Peyer's patch (tissue), 4 donors: ENCODE data around the gene DENND2A. TPM values are rescaled to one million over a fixed set of nuclear protein-coding genes. Genes with fewer than 3 reads are reported as not detected.
"Not testable (repeated sequence)": the region's sequence is repeated elsewhere in the genome, so short reads cannot be mapped to it uniquely, and the experiment has no call there.

ENCODE experiments used
- DNase-seq, 3 donors: peaks; one replicate each; pipeline ENCODE4 v3.0.0-alpha.2; 2017 to 2019
- H3K27ac ChIP-seq, 4 donors: fragments of 200-600 bp; sonication (generic); one replicate each; pipeline ENCODE4 v1.5.1; 2016 to 2019
- H3K27me3 ChIP-seq, 2 donors: fragments of 200-600 bp; sonication (generic); one replicate each; pipeline ENCODE4 v1.5.1; 2019
- H3K36me3 ChIP-seq, 3 donors: fragments of 200-600 bp; sonication (generic); one replicate each; pipeline ENCODE4 v1.5.1; 2016 to 2019
- H3K4me1 ChIP-seq, 4 donors: fragments of 200-600 bp; sonication (generic); one replicate each; pipeline ENCODE4 v1.5.1; 2016 to 2019
- H3K4me3 ChIP-seq, 4 donors: fragments of 200-600 bp; sonication (generic); 1 replicate in 3 of 4; 2 replicates in 1 of 4; pipeline ENCODE4 v1.5.1; 2016 to 2019; ENCODE audit warnings: mild to moderate bottlenecking in 1 of 4
- H3K9me3 ChIP-seq, 4 donors: fragments of 200-600 bp; sonication (generic); one replicate each; pipeline ENCODE4 v1.5.1; 2016 to 2019; ENCODE audit warnings: mild to moderate bottlenecking in 1 of 4
- POLR2A ChIP-seq, 2 donors: fragments of 450-650 bp; IDR thresholded peaks; one replicate each; pipeline ENCODE4 v1.5.1; 2017; ENCODE audit warnings: antibody characterized with exemption in 2 of 2, mild to moderate bottlenecking in 2 of 2, moderate library complexity in 2 of 2
- total RNA-seq, 4 donors: library from RNA; depleted of rRNA; stranded (reverse); fragments of >200 nt; gene quantifications; one replicate each; pipeline ENCODE4 v1.1.0, GENCODE V29; 2016
- TF ChIP-seq, protein P1 (sequence below), 6 experiments: fragments of 450-650 bp in 4 of 6; fragments of 200-600 bp in 2 of 6; sonication (generic) in 1 of 6; IDR thresholded peaks; one replicate each; pipeline ENCODE4 v1.5.1; 2017 to 2019; ENCODE audit warnings: antibody characterized with exemption in 6 of 6, mild to moderate bottlenecking in 3 of 6, moderate library complexity in 1 of 6

Gene DENND2A
- total RNA-seq, 4 donors from 2014 or later: 1.6 to 44.6 (median 8.3) TPM

DNA sequence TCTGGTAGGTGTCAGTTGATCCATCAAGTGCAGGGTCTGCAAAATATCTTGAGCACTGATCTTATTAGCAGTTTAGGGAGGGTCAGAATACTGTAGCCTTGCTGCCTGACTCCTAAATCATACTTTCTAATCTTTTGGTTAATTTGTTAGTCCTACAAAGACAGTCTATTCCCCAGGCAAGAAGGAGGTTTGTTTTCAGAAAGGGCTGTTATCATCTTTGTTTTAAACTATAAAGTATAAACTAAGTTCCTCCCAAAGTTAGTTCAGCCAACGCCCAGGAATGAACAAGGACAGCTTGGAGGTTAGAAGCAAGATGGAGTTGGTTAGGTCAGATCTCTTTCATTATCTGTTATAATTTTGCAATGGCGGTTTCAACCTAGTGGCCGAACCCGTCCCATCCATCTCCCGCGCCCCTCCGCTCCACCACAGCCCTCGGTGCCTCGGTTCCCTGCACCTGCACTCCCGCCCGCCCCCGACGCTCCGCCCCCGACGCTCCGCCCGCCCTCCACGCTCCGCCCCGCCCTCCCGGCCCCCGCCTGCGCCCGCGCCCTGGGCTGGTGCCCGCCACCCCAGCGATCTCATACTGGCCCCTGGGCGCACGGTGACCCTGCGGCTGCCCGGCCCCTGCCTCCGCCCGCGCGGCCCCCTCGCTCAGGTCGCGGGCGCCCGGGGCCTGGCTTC, 31.9 kb upstream of the DENND2A start, which contains the start of gene ADCK2:
Gene ADCK2 (plus strand): TSS at position 564 of the 681 bp plus-strand sequence. CDS start 386 bp downstream, outside the sequence.
- TF ChIP-seq, protein P1, sequence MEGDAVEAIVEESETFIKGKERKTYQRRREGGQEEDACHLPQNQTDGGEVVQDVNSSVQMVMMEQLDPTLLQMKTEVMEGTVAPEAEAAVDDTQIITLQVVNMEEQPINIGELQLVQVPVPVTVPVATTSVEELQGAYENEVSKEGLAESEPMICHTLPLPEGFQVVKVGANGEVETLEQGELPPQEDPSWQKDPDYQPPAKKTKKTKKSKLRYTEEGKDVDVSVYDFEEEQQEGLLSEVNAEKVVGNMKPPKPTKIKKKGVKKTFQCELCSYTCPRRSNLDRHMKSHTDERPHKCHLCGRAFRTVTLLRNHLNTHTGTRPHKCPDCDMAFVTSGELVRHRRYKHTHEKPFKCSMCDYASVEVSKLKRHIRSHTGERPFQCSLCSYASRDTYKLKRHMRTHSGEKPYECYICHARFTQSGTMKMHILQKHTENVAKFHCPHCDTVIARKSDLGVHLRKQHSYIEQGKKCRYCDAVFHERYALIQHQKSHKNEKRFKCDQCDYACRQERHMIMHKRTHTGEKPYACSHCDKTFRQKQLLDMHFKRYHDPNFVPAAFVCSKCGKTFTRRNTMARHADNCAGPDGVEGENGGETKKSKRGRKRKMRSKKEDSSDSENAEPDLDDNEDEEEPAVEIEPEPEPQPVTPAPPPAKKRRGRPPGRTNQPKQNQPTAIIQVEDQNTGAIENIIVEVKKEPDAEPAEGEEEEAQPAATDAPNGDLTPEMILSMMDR (IDR thresholded peaks at IDR 0.05): no peak
- peak in 1 of 2 donors; percentile 42 for TF ChIP-seq POLR2A (IDR thresholded peaks at IDR 0.05)
- Histone ChIP-seq H3K9me3 (no peaks in the 10 kb centered on the region), H3K4me3 (peak within 1 kb of the TSS; percentile 68 to 97 (median 82)), H3K27me3 (no peaks in the 10 kb centered on the region), H3K4me1 (peaks cover 0 to 25% (median 8%) of the 10 kb centered on the region in 4 donors), H3K36me3 (no peaks in the 10 kb centered on the region), H3K27ac (peak within 1 kb of the TSS; percentile 84 to 91 (median 89))
- DNase-seq: peak in 2 of 3 donors; percentile 74 to 82

DNA sequence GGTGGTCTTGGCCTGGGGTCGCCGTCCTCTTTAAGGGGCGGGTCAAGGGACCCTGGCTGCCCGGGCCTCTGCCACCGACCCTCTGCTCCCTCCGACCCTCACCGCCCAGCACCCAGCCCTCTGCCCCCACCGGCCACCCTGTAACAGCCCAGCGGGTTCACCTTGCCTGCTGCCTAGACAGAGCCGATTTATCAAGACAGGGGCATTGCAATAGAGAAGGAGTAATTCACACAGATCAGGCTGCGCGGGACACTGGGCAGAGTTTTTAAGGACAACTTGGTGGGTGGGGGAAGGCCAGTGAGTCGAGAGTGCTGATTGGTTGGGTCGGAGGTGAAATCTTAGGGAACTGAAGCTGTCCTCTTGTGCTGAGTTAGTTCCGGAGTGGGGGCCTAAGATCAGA, 31.4 kb upstream of the DENND2A start:
- no peaks in the 10 kb centered on the region for H3K36me3 ChIP-seq

DNA sequence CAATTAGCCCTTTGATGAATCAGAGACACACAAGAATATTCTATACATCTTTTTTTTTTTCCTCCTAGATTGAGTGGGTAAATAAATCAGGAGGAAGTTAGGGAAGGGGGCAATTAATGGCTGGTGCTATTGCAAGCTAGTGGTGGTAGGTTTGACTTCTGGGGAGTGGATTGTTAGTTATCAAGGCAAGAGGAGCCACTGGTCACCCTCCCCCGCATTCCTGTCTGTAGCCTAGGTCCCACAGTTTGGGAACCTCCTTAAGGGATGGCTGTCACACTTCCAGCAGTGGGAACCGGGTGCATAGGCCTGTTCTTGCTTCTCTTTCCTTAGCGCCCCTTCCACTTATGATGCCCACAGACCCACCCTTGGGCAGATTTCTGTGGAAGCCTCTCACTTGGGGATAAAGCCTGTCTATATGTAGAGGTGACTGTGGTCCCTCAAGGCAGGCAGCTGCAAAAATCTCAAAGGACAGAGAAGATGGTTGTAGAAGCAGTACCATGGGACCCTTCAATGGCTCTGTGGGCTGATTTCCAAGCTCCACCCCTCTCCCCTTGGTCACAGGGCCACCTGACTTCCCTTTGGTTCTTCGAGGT, 29.8 kb upstream of the DENND2A start:
- Histone ChIP-seq H3K27me3 (no peaks in the 10 kb centered on the region), H3K4me3 (no peak overlapping the region), H3K36me3 (no peaks in the 10 kb centered on the region), H3K9me3 (no peaks in the 10 kb centered on the region), H3K27ac (no peak overlapping the region), H3K4me1 (peaks cover 0 to 23% (median 8%) of the 10 kb centered on the region in 4 donors)
- TF ChIP-seq POLR2A (IDR thresholded peaks at IDR 0.05): no peak
- TF ChIP-seq, protein P1 (IDR thresholded peaks at IDR 0.05): no peak
- peak in 2 of 3 donors; percentile 12 to 33 for DNase-seq

More for the DNA sequence above, 31.4 kb upstream of the DENND2A start:
- Histone ChIP-seq H3K27ac (no peak overlapping the region), H3K4me3 (no peak overlapping the region), H3K4me1 (peaks cover 0 to 25% (median 8%) of the 10 kb centered on the region in 4 donors), H3K27me3 (no peaks in the 10 kb centered on the region), H3K9me3 (no peaks in the 10 kb centered on the region)
- DNase-seq: peak in 2 of 3 donors; percentile 44 to 45
- TF ChIP-seq, protein P1 (IDR thresholded peaks at IDR 0.05): no peak
- no peak for TF ChIP-seq POLR2A (IDR thresholded peaks at IDR 0.05)

DNA sequence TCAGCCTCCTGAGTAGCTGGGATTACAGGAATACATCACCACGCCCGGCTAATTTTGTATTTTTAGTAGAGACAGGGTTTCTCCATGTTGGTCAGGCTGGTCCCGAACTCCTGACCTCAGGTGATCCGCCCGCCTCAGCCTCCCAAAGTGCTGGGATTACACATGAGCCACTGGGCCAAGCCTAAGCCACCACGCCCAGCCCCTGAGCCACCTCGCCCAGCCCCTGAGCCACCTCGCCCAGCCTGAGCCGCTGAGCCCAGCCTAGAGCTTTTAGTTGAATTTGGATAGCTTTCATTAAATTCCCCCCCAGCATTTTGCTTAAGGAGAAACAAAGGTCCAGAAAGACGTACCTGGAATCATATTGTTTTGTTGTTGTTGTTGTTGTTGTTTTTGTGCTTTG, 29.2 kb upstream of the DENND2A start:
- not testable (repeated sequence) for H3K4me3 ChIP-seq

DNA sequence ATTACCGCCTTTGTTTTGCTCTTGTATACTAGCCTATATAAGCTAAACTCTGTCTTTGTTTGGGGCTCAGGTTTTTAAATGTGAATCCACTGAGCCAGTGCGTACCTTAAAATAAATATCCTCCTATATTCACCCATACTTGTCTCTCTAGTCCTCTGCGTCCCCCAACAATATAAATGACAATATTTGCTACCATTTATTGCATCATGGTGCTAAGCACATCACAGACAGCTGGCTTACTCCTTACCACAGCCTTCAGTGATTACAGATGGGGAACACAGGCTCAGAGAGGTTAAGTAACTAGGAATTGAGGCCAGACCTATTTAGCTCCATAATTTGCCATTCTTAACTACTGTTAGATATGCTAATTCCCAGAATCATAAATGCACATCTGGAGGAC, 28.7 kb upstream of the DENND2A start:
- no peak for TF ChIP-seq POLR2A (IDR thresholded peaks at IDR 0.05)
- TF ChIP-seq, protein P1 (IDR thresholded peaks at IDR 0.05): no peak
- Histone ChIP-seq H3K4me1 (peaks cover 0 to 12% (median 6%) of the 10 kb centered on the region in 4 donors), H3K27ac (no peak overlapping the region), H3K4me3 (no peak overlapping the region), H3K36me3 (no peaks in the 10 kb centered on the region), H3K9me3 (no peaks in the 10 kb centered on the region), H3K27me3 (no peaks in the 10 kb centered on the region)
- no peak for DNase-seq

More for the DNA sequence above, 29.2 kb upstream of the DENND2A start:
- H3K36me3 ChIP-seq, H3K9me3 ChIP-seq, H3K27ac ChIP-seq, H3K27me3 ChIP-seq: not testable (repeated sequence)
- H3K4me1 ChIP-seq: peaks cover 0 to 17% (median 6%) of the 10 kb centered on the region in 4 donors
- peak in 1 of 3 donors; percentile 25 for DNase-seq

DNA sequence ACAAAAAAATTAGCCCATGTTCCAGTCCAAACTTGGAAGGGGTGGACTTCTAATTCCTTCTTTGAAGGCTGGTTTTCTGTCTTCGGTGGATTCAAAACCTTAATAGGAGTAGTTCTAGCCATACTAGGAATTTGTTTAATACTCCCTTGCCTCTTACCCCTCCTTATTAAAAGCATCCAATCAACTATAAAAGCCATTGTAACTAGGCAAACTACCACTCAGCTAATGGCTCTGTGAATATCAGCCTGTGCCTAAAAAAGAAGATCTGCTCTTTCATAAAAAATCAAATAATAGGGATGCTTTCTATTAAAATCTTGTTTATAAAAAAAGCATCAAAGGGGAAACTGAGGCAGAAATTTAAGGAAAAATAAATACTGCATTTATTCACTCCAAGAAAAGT, 28.0 kb upstream of the DENND2A start:
- TF ChIP-seq, protein P1 (IDR thresholded peaks at IDR 0.05): no peak
- TF ChIP-seq POLR2A (IDR thresholded peaks at IDR 0.05): no peak
- peaks cover 0 to 5% (median under 1%) of the 10 kb centered on the region in 4 donors for H3K4me1 ChIP-seq
- H3K27ac ChIP-seq: no peak overlapping the region
- no peak for DNase-seq
- no peak overlapping the region for H3K4me3 ChIP-seq
- H3K36me3 ChIP-seq: no peaks in the 10 kb centered on the region
- no peaks in the 10 kb centered on the region for H3K9me3 ChIP-seq
- H3K27me3 ChIP-seq: no peaks in the 10 kb centered on the region
